Caco-2 (cell line): ENCODE data around the gene PALLD. TPM values are rescaled to one million over a fixed set of nuclear protein-coding genes. Genes with fewer than 3 reads are reported as not detected.

ENCODE experiments used
- BruUV-seq: library from RNA; stranded (reverse); fragments of 400-500 nt; replicated peaks from 2 replicates; lab custom pipeline; 2021; lab: Mats Ljungman, UMichigan
- CTCF ChIA-PET: fragments of 300-600 bp; sonication (Branson Sonifier 250); formaldehyde crosslinking; loops from one replicate; lab custom pipeline; 2022; ENCODE audit warnings: antibody characterized with exemption; lab: Charles Lee
- POLR2A ChIA-PET: fragments of 300-600 bp; sonication (Branson Sonifier 250); formaldehyde crosslinking; loops from one replicate; lab custom pipeline; 2022; ENCODE audit warnings: antibody characterized with exemption; lab: Charles Lee
- DNase-seq, 2 experiments: peaks; one replicate each; pipeline versions ENCODE4 v3.0.0 to v3.0.0-alpha.2; 2020 to 2022
- H3K27me3 ChIP-seq: replicated peaks from 2 replicates; pipeline ENCODE4 v1.6.0; 2011; ENCODE audit warnings: low read length; ENCODE audit not compliant: control insufficient read depth, insufficient read depth
- H3K36me3 ChIP-seq: 2 replicates; pipeline ENCODE4 v1.5.1; 2011; ENCODE audit warnings: low read length; ENCODE audit not compliant: control insufficient read depth, insufficient read depth
- H3K4me1 ChIP-seq: fragments of 250-450 bp; sonication (Bioruptor Pico); 2 replicates; pipeline ENCODE4 v1.5.1; 2020; ENCODE audit warnings: mild to moderate bottlenecking
- H3K4me3 ChIP-seq: 2 replicates; pipeline ENCODE4 v1.5.1; 2011; ENCODE audit warnings: low read depth, mild to moderate bottlenecking, control low read depth, low read length
- H3K9me3 ChIP-seq: fragments of 250-450 bp; sonication (Bioruptor Pico); 2 replicates; pipeline ENCODE4 v1.5.1; 2020; ENCODE audit warnings: mild to moderate bottlenecking, moderate library complexity
- H3K27ac Mint-ChIP-seq: one replicate; pipeline ENCODE4 v1.8.0; 2022; ENCODE audit warnings: mixed read lengths; ENCODE audit not compliant: unreplicated experiment
- H3K27me3 Mint-ChIP-seq: one replicate; pipeline ENCODE4 v1.8.0; 2022; ENCODE audit warnings: mixed read lengths; ENCODE audit not compliant: insufficient read depth, unreplicated experiment
- H3K36me3 Mint-ChIP-seq: one replicate; pipeline ENCODE4 v1.8.0; 2022; ENCODE audit warnings: mild to moderate bottlenecking, mixed read lengths; ENCODE audit not compliant: insufficient read depth, unreplicated experiment
- H3K4me1 Mint-ChIP-seq: one replicate; pipeline ENCODE4 v1.8.0; 2022; ENCODE audit warnings: low read depth, mixed read lengths; ENCODE audit not compliant: unreplicated experiment
- H3K4me3 Mint-ChIP-seq: one replicate; pipeline ENCODE4 v1.8.0; 2022; ENCODE audit warnings: mild to moderate bottlenecking, moderate library complexity, mixed read lengths; ENCODE audit not compliant: unreplicated experiment
- H3K9me3 Mint-ChIP-seq: one replicate; pipeline ENCODE4 v1.8.0; 2022; ENCODE audit warnings: mixed read lengths; ENCODE audit not compliant: unreplicated experiment
- intact Hi-C: fragments of 100-400 bp; cut with micrococcal nuclease; formaldehyde crosslinking; loops from one replicate; pipeline ENCODE4 v1.10.0; 2022; ENCODE audit not compliant: unreplicated experiment
- total RNA-seq: library from RNA; stranded (reverse); gene quantifications from 2 replicates; pipeline ENCODE4 v1.2.3, GENCODE V29; 2022
- TF ChIP-seq, protein P1 (sequence below), 2 experiments: fragments of 200-600 bp in 1 of 2; IDR thresholded peaks; 1 replicate in 1 of 2; 2 replicates in 1 of 2; pipeline versions ENCODE4 v1.5.1 to v1.8.0; 2011 to 2022; ENCODE audit warnings: antibody characterized with exemption in 1 of 2, control low read depth in 1 of 2, inconsistent platforms in 1 of 2, low read depth in 1 of 2, low read length in 1 of 2, mild to moderate bottlenecking in 1 of 2, moderate library complexity in 1 of 2; ENCODE audit not compliant: insufficient read depth in 1 of 2, severe bottlenecking in 1 of 2, unreplicated experiment in 1 of 2

Gene PALLD
- total RNA-seq, 1 experiment from 2014 or later, result 12.3 TPM

GRCh38 chr4:168887809-168888208, 391.0 kb downstream of the PALLD start:
- no peak for DNase-seq
- H3K4me3 Mint-ChIP-seq, result no peak overlapping the region
- no peaks in the 10 kb centered on the region for H3K9me3 Mint-ChIP-seq
- POLR2A ChIA-PET, result no interaction called here
- peaks cover 10% of the 10 kb centered on the region for H3K4me1 Mint-ChIP-seq
- TF ChIP-seq, protein P1, sequence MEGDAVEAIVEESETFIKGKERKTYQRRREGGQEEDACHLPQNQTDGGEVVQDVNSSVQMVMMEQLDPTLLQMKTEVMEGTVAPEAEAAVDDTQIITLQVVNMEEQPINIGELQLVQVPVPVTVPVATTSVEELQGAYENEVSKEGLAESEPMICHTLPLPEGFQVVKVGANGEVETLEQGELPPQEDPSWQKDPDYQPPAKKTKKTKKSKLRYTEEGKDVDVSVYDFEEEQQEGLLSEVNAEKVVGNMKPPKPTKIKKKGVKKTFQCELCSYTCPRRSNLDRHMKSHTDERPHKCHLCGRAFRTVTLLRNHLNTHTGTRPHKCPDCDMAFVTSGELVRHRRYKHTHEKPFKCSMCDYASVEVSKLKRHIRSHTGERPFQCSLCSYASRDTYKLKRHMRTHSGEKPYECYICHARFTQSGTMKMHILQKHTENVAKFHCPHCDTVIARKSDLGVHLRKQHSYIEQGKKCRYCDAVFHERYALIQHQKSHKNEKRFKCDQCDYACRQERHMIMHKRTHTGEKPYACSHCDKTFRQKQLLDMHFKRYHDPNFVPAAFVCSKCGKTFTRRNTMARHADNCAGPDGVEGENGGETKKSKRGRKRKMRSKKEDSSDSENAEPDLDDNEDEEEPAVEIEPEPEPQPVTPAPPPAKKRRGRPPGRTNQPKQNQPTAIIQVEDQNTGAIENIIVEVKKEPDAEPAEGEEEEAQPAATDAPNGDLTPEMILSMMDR (IDR thresholded peaks at IDR 0.05; ENCODE audit: insufficient read depth in 1 of 2, low read depth in 1 of 2, low read length in 1 of 2, severe bottlenecking in 1 of 2, unreplicated experiment in 1 of 2), result no peak
- no TSS peak for BruUV-seq
- Histone ChIP-seq H3K9me3 (no peaks in the 10 kb centered on the region), H3K4me3 (no peak overlapping the region), H3K27me3 (no peaks in the 10 kb centered on the region), H3K36me3 (no peaks in the 10 kb centered on the region), H3K4me1 (no peaks in the 10 kb centered on the region)
- intact Hi-C loops, result no loop called here
- CTCF ChIA-PET, result no interaction called here
- no peaks in the 10 kb centered on the region for H3K27me3 Mint-ChIP-seq
- peaks cover 4% of the 10 kb centered on the region for H3K36me3 Mint-ChIP-seq
- H3K27ac Mint-ChIP-seq, result no peak overlapping the region

DNA sequence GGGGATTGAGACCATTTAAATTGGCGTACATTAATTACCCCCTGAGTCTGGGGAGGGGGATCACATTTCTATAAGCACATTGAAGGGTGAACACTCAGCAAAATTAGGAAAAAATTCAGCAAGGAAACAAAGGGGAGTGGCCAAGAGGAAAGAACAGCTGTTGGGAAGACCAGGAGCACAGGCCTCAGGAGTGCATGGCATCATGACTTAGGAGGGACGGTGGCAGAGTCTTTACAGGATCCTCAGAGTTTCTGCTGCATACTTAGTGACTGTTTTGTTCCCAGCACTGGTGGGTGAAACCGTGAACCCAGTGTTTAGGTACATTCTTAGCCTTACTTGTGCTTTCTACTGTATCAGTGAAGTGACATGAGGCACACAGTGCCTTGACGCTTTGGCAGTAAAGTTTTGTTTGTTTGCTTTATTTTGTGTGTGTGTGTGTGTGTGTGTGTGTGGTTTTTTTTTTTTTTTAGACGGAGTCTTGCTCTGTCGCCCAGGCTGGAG, 391.9 kb downstream of the PALLD start:
- ChIA-PET POLR2A (no interaction called here), CTCF (no interaction called here)
- Mint-ChIP-seq H3K4me1 (peaks cover 10% of the 10 kb centered on the region), H3K27me3 (no peaks in the 10 kb centered on the region), H3K4me3 (no peak overlapping the region), H3K9me3 (no peaks in the 10 kb centered on the region), H3K27ac (no peak overlapping the region), H3K36me3 (peaks cover 4% of the 10 kb centered on the region)
- TF ChIP-seq, protein P1 (IDR thresholded peaks at IDR 0.05; ENCODE audit: insufficient read depth in 1 of 2, low read depth in 1 of 2, low read length in 1 of 2, severe bottlenecking in 1 of 2, unreplicated experiment in 1 of 2), result no peak
- intact Hi-C loops, result no loop called here
- Histone ChIP-seq H3K4me1 (no peaks in the 10 kb centered on the region), H3K4me3 (no peak overlapping the region), H3K27me3 (no peaks in the 10 kb centered on the region), H3K9me3 (no peaks in the 10 kb centered on the region), H3K36me3 (no peaks in the 10 kb centered on the region)
- BruUV-seq, result no TSS peak
- no peak for DNase-seq

- Histone ChIP-seq H3K4me3 (no peak overlapping the region), H3K9me3 (no peaks in the 10 kb centered on the region), H3K36me3 (no peaks in the 10 kb centered on the region), H3K4me1 (no peaks in the 10 kb centered on the region), H3K27me3 (no peaks in the 10 kb centered on the region)
- TF ChIP-seq, protein P1 (IDR thresholded peaks at IDR 0.05; ENCODE audit: insufficient read depth in 1 of 2, low read depth in 1 of 2, low read length in 1 of 2, severe bottlenecking in 1 of 2, unreplicated experiment in 1 of 2), result no peak
- intact Hi-C loops, result no loop called here
- Mint-ChIP-seq H3K27me3 (no peaks in the 10 kb centered on the region), H3K4me3 (no peak overlapping the region), H3K9me3 (no peaks in the 10 kb centered on the region), H3K4me1 (no peaks in the 10 kb centered on the region), H3K36me3 (peaks cover 4% of the 10 kb centered on the region), H3K27ac (no peak overlapping the region)
- DNase-seq, result no peak
- no TSS peak for BruUV-seq
- ChIA-PET CTCF (no interaction called here), POLR2A (no interaction called here)
Measured at GRCh38 chr4:168891086-168891485, 394.2 kb downstream of the PALLD start.
